ENCODE results near the gene LMCD1. TPM values are rescaled to one million over a fixed set of nuclear protein-coding genes. Genes with fewer than 3 reads are reported as not detected.

The LMCD1 gene
- total RNA-seq, 4 donors from 2014 or later: 43.2 to 576 (median 131) TPM

DNA sequence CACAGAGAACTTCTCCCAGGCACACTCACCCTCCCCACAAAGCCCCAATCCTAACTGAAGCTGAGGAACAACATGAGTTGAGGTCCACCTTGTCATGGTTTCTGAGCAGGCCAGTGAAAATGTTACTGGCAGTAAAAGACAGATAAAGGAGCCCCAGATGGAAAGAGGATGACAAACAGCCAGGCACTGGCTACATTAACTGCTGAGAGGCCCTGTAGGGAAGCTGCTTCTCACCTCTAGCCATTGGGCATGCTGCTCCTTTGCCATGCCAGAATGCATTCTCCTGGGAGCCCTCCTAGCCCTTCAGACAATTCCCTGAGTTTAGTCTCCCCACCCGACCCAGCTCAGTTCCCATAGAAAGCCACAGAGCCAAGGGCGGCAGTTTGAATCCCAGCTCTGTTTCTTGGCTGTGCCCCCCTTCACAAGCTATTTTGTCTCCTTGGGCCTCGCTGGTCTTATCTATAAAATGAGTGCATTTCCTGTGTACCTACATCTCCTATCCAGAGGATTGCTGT is 60.5 kb downstream of the LMCD1 start:
- WGBS: 81% methylated on average over 3 of the region's 3 CpGs
- no peaks in the 10 kb centered on the region for H3K9me3 ChIP-seq
- peak overlapping the region in 1 of 4 donors; percentile 26 for H3K27ac ChIP-seq (replicated peaks in 1 of 4)
- H3K4me1 ChIP-seq: peaks cover 3 to 23% (median 10%) of the 10 kb centered on the region in 4 donors
- no peak for DNase-seq (ENCODE audit: extremely low spot score)
- H3K27me3 ChIP-seq: no peaks in the 10 kb centered on the region
- no peak overlapping the region for H3K4me3 ChIP-seq
- H3K36me3 ChIP-seq: peaks cover 4 to 53% (median 13%) of the 10 kb centered on the region in 4 donors
- TF ChIP-seq POLR2A (IDR thresholded peaks at IDR 0.05; ENCODE audit: low read depth) (no peak), CTCF (IDR thresholded peaks at IDR 0.05) (no peak), POLR2AphosphoS5 (IDR thresholded peaks at IDR 0.05) (no peak), EP300 (IDR thresholded peaks at IDR 0.05) (no peak)
- intact Hi-C loops (cut with DNase I): no loop called here

- peaks cover 5 to 53% (median 18%) of the 10 kb centered on the region in 4 donors for H3K36me3 ChIP-seq
- WGBS: 75% methylated on average over 4 of the region's 4 CpGs
- TF ChIP-seq CTCF (IDR thresholded peaks at IDR 0.05) (no peak), POLR2AphosphoS5 (IDR thresholded peaks at IDR 0.05) (no peak), EP300 (IDR thresholded peaks at IDR 0.05) (no peak), POLR2A (IDR thresholded peaks at IDR 0.05; ENCODE audit: low read depth) (no peak)
- no peak for DNase-seq (ENCODE audit: extremely low spot score)
- no peaks in the 10 kb centered on the region for H3K9me3 ChIP-seq
- no peaks in the 10 kb centered on the region for H3K27me3 ChIP-seq
- intact Hi-C loops (cut with DNase I): no loop called here
- peaks cover 0 to 14% (median 2%) of the 10 kb centered on the region in 4 donors for H3K4me1 ChIP-seq
- H3K4me3 ChIP-seq: no peak overlapping the region
- no peak overlapping the region for H3K27ac ChIP-seq (replicated peaks in 1 of 4)
These were observed 61.5 kb downstream of the LMCD1 start for GRCh38 chr3:8563146-8563545.

- no peak for TF ChIP-seq CTCF (IDR thresholded peaks at IDR 0.05)
- no peak for TF ChIP-seq POLR2A (IDR thresholded peaks at IDR 0.05; ENCODE audit: low read depth)
- TF ChIP-seq EP300 (IDR thresholded peaks at IDR 0.05): no peak
- no peak for TF ChIP-seq POLR2AphosphoS5 (IDR thresholded peaks at IDR 0.05)
- Histone ChIP-seq H3K4me3 (no peak overlapping the region), H3K9me3 (no peaks in the 10 kb centered on the region), H3K36me3 (peaks cover 6 to 57% (median 20%) of the 10 kb centered on the region in 4 donors), H3K27me3 (no peaks in the 10 kb centered on the region), H3K4me1 (peaks cover 0 to 13% (median 2%) of the 10 kb centered on the region in 4 donors), H3K27ac (replicated peaks in 1 of 4) (no peak overlapping the region)
- intact Hi-C loops (cut with DNase I): no loop called here
- no peak for DNase-seq (ENCODE audit: extremely low spot score)
- WGBS: 89% methylated on average over 4 of the region's 4 CpGs
These were observed 62.0 kb downstream of the LMCD1 start for GRCh38 chr3:8563597-8563996.

DNA sequence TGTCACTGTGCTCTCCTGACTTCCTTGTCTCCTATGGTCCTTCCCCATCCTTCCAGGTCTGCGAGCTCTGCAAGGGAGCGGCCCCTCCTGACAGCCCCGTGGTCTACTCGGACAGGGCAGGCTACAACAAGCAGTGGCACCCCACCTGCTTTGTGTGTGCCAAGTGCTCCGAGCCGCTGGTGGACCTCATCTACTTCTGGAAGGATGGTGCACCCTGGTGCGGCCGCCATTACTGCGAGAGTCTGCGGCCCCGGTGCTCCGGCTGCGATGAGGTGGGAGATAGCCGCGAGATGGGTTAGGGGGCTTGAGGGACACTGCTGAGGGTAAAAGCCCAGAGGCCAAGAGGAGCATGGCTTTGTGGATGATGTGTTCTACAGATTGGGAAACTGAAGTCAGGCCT is 63.8 kb downstream of the LMCD1 start:
- Histone ChIP-seq H3K36me3 (peaks cover 8 to 64% (median 24%) of the 10 kb centered on the region in 4 donors), H3K27ac (replicated peaks in 1 of 4) (no peak overlapping the region), H3K4me1 (peaks cover 0 to 11% (median 3%) of the 10 kb centered on the region in 4 donors), H3K27me3 (no peaks in the 10 kb centered on the region), H3K4me3 (no peak overlapping the region), H3K9me3 (no peaks in the 10 kb centered on the region)
- no peak for DNase-seq (ENCODE audit: extremely low spot score)
- TF ChIP-seq CTCF (IDR thresholded peaks at IDR 0.05) (no peak), POLR2A (IDR thresholded peaks at IDR 0.05; ENCODE audit: low read depth) (no peak), POLR2AphosphoS5 (IDR thresholded peaks at IDR 0.05) (no peak), EP300 (IDR thresholded peaks at IDR 0.05) (no peak)
- 98% methylated on average over 11 of the region's 15 CpGs for WGBS
- intact Hi-C loops (cut with DNase I): no loop called here
